Suppressor macrophage treated with lipopolysaccharide for 4 hours (primary cell): ENCODE measurements around the gene PROZ.

Experiments used
- DNase-seq: peaks from one replicate; pipeline ENCODE4 v3.0.0-alpha.2; 2020

Gene PROZ

GRCh38 chr13:113120300-113121182 is 37.9 kb upstream of the PROZ start:
- no peak for DNase-seq

- DNase-seq = no peak
Observed at GRCh38 chr13:113121183-113121927, 37.1 kb upstream of the PROZ start.

DNA sequence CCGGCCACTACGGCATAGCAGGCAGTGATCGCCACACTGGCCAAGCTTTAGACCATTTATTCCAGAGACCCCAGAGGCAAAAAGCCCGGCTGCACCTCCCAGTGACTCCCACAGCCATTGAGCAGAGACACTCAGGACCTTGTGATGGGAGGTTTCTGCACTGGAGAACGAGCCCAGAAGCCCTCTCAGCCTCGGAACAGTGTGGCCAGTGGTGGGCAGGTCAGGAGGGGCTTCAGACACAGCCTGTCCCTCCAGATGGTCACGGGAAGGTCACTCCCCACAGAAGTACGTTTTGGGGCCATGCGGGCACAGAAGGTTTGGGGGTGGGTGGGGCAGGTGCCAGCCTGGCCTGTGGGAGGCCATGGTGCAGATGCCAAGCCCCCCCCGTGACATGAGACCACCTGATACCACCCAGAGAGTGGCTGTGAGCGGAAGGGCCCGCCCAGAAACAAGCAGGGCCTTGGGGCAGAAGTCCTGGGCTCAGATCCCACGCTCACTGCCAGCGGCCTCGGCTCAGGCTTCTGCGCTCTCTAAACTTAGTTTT is 36.4 kb upstream of the PROZ start:
- DNase-seq = no peak

GRCh38 chr13:113122550-113123225 is 35.8 kb upstream of the PROZ start, which contains the start of gene F10:
TSS of gene F10 (plus strand) at chr13:113122799. CDS start at chr13:113122856, 57 bp downstream.
- no peak for DNase-seq

- no peak for DNase-seq
Observed at GRCh38 chr13:113123226-113124201, 34.9 kb upstream of the PROZ start.

DNA sequence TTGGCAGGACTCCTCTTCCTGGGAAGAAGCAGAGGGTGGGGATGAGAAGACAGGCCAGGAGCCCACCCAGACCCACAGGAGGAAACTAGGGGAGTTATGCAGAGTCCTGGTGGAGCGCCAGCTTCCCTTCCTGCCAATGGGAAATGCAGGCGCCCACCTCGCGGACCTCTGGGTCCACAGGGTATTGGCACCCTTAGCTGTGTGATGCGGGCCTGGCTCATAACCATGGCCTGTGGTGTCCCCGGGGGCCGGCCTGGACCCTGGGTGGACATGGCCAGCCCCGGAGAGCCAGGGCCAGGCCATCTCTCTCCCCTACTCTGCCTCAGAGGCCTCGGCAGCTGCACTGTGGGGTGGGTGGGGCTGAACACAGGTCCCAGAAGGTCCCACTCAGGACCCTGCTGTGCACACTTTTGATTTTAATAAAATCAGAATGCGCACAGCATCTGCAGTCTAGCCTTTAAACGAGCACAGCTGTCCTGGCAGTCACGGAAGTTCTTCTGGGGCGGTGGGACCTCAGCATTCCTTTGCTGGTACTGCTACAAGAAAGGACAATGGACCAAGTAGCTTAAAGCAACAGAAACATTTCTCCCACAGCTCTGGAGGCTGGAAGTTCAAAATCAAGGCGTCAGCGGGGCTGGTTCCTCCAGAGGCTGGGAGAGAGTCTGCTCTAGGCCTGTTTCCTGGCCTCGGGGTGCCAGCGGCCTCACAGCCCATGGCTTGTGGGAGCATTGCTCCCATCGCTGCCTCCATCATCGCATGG is 34.1 kb upstream of the PROZ start:
- no peak for DNase-seq

DNA sequence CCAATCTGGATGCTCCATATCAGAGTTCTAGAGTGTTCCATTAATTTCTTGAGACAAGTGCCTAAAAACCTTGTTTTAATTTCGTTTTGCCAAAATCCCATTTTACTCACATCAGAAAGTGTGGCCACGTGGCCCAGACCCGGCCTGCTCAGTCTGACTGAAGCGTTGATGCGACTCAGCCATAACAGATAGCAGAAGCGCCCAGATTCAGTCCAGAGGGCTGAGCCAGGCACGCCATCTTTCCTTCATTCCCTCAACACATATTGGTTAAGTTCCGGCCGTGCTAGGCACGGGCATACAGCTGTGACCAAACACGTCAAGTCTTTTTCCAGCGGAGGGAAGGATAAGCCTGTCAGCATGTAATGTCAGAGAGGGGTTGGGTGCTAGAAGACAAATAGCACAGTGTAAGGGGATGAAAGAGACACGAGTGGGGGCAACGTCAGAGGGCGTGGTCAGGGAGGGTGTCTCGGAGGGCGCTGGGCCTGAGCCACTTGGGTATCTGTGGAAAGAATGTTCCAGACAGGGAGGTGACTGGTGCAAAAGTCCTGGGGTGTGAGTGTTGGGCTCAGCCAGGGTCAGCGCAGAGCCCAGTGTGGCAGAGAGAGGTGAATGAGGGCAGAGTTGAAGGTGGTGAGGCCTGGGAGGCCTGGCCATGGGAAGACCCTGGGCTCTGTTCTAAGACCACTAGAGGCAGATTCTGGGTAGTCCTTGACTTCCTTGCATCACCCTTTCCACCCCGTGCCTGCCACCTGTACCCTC is 32.8 kb upstream of the PROZ start:
- DNase-seq = no peak

GRCh38 chr13:113126265-113127150 is 31.9 kb upstream of the PROZ start:
- no peak for DNase-seq

- no peak for DNase-seq
Observed at GRCh38 chr13:113129480-113129879, 29.0 kb upstream of the PROZ start.

DNA sequence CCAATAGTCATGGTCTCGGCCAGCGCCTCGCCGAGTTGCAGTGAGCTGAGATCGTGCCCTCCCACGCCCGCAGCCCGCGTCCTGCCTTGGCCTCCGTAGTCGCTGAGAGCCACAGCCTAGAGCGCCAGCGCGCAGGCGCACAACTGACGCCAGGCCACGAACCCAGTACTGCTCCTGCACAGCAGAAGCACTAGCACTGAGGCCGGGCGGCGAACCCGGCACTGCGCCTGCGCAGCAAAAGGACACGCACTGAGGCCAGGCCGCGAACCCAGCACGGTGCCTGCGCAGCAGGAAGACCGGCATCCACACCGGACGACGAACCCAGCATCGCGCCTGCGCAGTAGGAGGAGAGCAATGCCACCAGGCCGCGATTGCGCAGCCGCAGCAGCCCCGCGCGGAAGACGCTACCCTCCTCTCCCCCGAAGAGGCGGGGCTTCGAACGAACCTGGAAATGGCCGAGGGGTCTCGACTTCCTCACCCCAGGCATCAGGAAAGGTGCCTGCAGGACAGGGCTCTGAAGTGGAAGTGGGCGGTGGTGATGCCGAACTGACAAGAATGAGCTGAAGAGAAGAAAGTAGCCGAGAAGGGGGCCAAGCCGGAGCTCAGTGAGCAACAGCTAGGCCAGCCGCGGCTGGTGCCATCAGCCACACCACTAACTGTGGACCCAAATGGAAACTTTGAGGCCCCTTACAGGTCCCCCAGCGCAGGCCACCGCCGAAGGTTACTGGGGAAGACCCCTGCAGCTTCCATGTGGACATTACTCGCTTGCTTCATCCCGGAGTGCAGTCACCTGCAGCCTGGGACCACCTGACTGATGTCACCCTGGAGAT is 28.3 kb upstream of the PROZ start:
- no peak for DNase-seq

DNA sequence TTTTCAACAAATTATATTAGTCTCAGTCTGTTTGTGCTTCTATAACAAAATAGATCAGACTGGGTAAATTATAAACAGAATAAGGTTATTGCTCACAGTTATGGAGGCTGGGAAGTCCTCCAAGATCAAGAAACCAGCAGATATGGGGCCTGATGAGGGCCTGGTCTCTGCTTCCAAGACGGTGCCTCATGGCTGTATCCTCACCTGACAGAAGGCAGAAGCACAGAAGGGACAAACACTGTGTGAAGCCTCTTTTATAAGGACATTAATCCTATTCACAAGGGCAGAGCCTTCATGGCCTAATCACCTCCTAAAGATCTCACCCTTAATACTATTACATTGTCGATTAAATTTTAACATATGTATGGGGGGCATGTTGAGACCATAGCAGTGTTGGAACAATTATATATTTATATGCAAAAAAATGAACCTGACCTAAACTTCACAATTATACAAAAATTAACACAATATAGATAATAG is 23.1 kb upstream of the PROZ start:
- no peak for DNase-seq

GRCh38 chr13:113137691-113138298 is 20.7 kb upstream of the PROZ start:
- DNase-seq = no peak

GRCh38 chr13:113138792-113139551 is 19.5 kb upstream of the PROZ start:
- no peak for DNase-seq

DNA sequence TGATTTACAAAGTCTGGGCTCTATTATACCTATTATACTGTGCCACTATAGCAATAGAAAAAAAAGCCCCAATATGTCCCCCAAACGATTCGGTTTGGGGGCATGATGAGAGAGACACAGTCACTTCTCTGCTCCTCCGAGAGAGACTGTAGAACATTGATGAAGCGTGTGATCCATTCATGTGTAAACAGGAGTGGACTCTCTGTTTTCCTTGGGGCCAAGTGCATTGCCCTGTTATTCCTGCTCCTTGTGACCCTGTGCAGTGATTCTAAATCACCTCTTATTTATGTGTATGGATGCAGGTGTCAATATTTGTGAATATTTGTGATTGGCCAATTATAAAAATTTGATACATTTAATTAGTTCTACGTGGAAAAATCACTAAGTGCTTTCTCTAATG is 18.9 kb upstream of the PROZ start:
- DNase-seq = no peak

DNA sequence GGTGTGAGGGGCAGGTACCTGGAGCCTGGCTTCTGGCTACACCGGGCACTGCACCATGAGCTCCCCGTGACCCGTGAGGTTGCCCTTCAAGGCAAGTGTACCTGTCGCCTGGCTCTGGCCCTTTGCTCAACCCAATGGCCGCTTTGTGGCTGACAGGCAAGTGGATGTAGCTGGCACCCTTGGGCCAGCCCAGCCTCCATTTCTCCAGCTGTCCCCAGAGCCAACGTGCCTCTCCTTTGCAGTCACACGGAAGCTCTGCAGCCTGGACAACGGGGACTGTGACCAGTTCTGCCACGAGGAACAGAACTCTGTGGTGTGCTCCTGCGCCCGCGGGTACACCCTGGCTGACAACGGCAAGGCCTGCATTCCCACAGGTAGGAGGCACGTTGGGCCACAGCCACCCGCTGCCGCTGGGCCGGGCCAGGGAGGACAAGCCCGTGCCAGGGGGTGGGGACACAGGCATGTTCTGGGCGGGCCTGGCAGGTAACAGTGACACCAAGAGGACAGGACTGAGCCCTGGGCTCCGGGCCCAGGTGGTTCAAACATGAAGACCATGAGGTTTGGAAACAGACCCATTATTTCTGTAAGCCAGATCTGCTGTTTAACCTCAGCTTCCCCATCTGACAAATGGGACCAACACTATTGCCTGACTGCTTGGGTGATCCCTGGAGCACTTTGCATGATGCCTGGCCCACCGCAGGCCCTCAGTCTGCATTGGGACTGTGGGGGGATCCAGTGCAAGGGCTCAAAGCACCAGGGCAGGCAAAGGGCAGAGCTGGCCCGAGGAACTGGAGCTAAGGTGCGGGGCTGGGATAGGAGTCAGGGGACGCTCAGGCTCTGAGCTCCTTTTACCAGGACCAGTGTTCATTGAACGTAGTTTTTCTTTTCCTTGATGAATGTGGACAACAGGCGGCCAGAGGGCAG is 17.5 kb upstream of the PROZ start:
- no peak for DNase-seq

- DNase-seq = no peak
Observed at GRCh38 chr13:113141601-113141970, 16.9 kb upstream of the PROZ start.
